MM.1S (cell line): ENCODE results near the gene CSTPP1.

Experiments used
- DNase-seq: peaks from one replicate; pipeline ENCODE4 v3.0.0-alpha.2; 2015
- H2AFZ ChIP-seq: fragments of 300-600 bp; sonication (generic); 2 replicates; pipeline ENCODE4 v1.6.0; 2016; ENCODE audit warnings: antibody characterized with exemption, low read length
- H3F3A ChIP-seq: fragments of 300-600 bp; sonication (generic); 2 replicates; pipeline ENCODE4 v1.6.1; 2016; ENCODE audit warnings: mild to moderate bottlenecking, antibody characterized with exemption, low read length, moderate library complexity, mixed read lengths; ENCODE audit not compliant: insufficient read depth
- H3K27ac ChIP-seq: fragments of 300-600 bp; sonication (generic); 2 replicates; pipeline ENCODE4 v1.5.1; 2016; ENCODE audit warnings: mild to moderate bottlenecking, low read length
- H3K27me3 ChIP-seq: fragments of 300-600 bp; sonication (generic); replicated peaks from 2 replicates; pipeline ENCODE4 v1.6.0; 2016; ENCODE audit warnings: low read length; ENCODE audit not compliant: insufficient read depth
- H3K36me3 ChIP-seq: fragments of 300-600 bp; sonication (generic); replicated peaks from 2 replicates; pipeline ENCODE4 v1.6.1; 2016; ENCODE audit warnings: mild to moderate bottlenecking, low read length, mixed read lengths; ENCODE audit not compliant: insufficient read depth
- H3K4me1 ChIP-seq: fragments of 300-600 bp; sonication (generic); 2 replicates; pipeline ENCODE4 v1.6.1; 2016; ENCODE audit warnings: low read length, mixed read lengths
- H3K4me2 ChIP-seq: fragments of 300-600 bp; sonication (generic); 2 replicates; pipeline ENCODE4 v1.6.0; 2016; ENCODE audit warnings: low read depth, low read length
- H3K4me3 ChIP-seq: fragments of 300-600 bp; sonication (generic); 2 replicates; pipeline ENCODE4 v1.5.1; 2016; ENCODE audit warnings: low read length, mixed read lengths
- H3K79me2 ChIP-seq: fragments of 300-600 bp; sonication (generic); 2 replicates; pipeline ENCODE4 v1.6.1; 2016; ENCODE audit warnings: mixed run types, low read length, mixed read lengths
- H3K9ac ChIP-seq: fragments of 300-600 bp; sonication (generic); 2 replicates; pipeline ENCODE4 v1.6.1; 2016; ENCODE audit warnings: low read length, mixed read lengths
- H3K9me2 ChIP-seq: fragments of 300-600 bp; sonication (generic); replicated peaks from 2 replicates; pipeline ENCODE4 v1.6.1; 2016; ENCODE audit warnings: mild to moderate bottlenecking, low read length, mixed read lengths; ENCODE audit not compliant: insufficient read depth
- H3K9me3 ChIP-seq: fragments of 300-600 bp; sonication (generic); replicated peaks from 2 replicates; pipeline ENCODE4 v1.6.1; 2016; ENCODE audit warnings: mild to moderate bottlenecking, low read length, mixed read lengths; ENCODE audit not compliant: insufficient read depth
- H4K20me1 ChIP-seq: fragments of 300-600 bp; sonication (generic); 2 replicates; pipeline ENCODE4 v1.6.1; 2016; ENCODE audit warnings: mild to moderate bottlenecking, low read length, moderate library complexity, mixed read lengths; ENCODE audit not compliant: insufficient read depth
- CTCF ChIP-seq: fragments of 300-600 bp; sonication (generic); IDR thresholded peaks from 2 replicates; pipeline ENCODE4 v1.5.1; 2016; ENCODE audit warnings: antibody characterized with exemption, low read length, mixed read lengths
- EZH2 ChIP-seq: fragments of 300-600 bp; sonication (generic); optimal IDR thresholded peaks from 2 replicates; pipeline ENCODE3; 2017; ENCODE audit warnings: low read depth, mild to moderate bottlenecking, antibody characterized with exemption, low read length, mixed read lengths
- EZH2phosphoT487 ChIP-seq: fragments of 300-600 bp; sonication (generic); IDR thresholded peaks from 2 replicates; pipeline ENCODE4 v1.6.1; 2018; ENCODE audit warnings: antibody characterized with exemption, low read length

Gene CSTPP1

GRCh38 chr11:47166368-47166767 lies 229.8 kb downstream of the CSTPP1 start:
- H3K36me3 ChIP-seq = peaks cover 6% of the 10 kb centered on the region
- TF ChIP-seq EZH2 = no peak
- TF ChIP-seq EZH2phosphoT487 = no peak
- TF ChIP-seq CTCF = no peak
- H3K27ac ChIP-seq = no peak overlapping the region

GRCh38 chr11:47171061-47171838 lies 234.7 kb downstream of the CSTPP1 start:
- Histone ChIP-seq H3K4me1 (peaks cover 10% of the 10 kb centered on the region), H3K9me3 (no peaks in the 10 kb centered on the region), H3K27me3 (no peaks in the 10 kb centered on the region), H3K4me2 (no peak overlapping the region), H3K9me2 (no peaks in the 10 kb centered on the region), H3K36me3 (peaks cover 10% of the 10 kb centered on the region), H4K20me1 (no peaks in the 10 kb centered on the region), H3K27ac (no peak overlapping the region), H3K9ac (no peak overlapping the region), H2AFZ (no peak overlapping the region), H3K79me2 (peaks cover 94% of the 10 kb centered on the region), H3K4me3 (no peak overlapping the region), H3F3A (no peaks in the 10 kb centered on the region)
- no peak for TF ChIP-seq CTCF
- no peak for TF ChIP-seq EZH2
- no peak for TF ChIP-seq EZH2phosphoT487
- no peak for DNase-seq

More at GRCh38 chr11:47166368-47166767, 229.8 kb downstream of the CSTPP1 start:
- Histone ChIP-seq H2AFZ (no peak overlapping the region), H3K79me2 (peaks cover 48% of the 10 kb centered on the region), H4K20me1 (no peaks in the 10 kb centered on the region), H3K4me3 (no peak overlapping the region), H3K4me1 (no peaks in the 10 kb centered on the region), H3K9ac (no peak overlapping the region), H3F3A (no peaks in the 10 kb centered on the region), H3K27me3 (no peaks in the 10 kb centered on the region), H3K9me3 (no peaks in the 10 kb centered on the region), H3K4me2 (no peak overlapping the region), H3K9me2 (no peaks in the 10 kb centered on the region)
- DNase-seq = no peak

- Histone ChIP-seq H3K9me3 (no peaks in the 10 kb centered on the region), H3K27me3 (no peaks in the 10 kb centered on the region), H4K20me1 (no peaks in the 10 kb centered on the region), H3K4me3 (no peak overlapping the region), H3K36me3 (peaks cover 7% of the 10 kb centered on the region; the same call in 1 of the 2 replicates), H3F3A (no peaks in the 10 kb centered on the region), H2AFZ (no peak overlapping the region), H3K4me2 (no peak overlapping the region), H3K27ac (no peak overlapping the region), H3K4me1 (peaks cover 10% of the 10 kb centered on the region), H3K9me2 (no peaks in the 10 kb centered on the region), H3K9ac (no peak overlapping the region), H3K79me2 (peaks cover 93% of the 10 kb centered on the region)
- TF ChIP-seq EZH2 = no peak
- no peak for TF ChIP-seq CTCF
- TF ChIP-seq EZH2phosphoT487 = no peak
- DNase-seq = no peak
Measured at GRCh38 chr11:47171856-47172255, 235.3 kb downstream of the CSTPP1 start.
